Measurements from ENCODE around the gene YTHDF2. TPM values are rescaled to one million over a fixed set of nuclear protein-coding genes. Genes with fewer than 3 reads are reported as not detected.
A peak's percentile ranks its signal among the peaks of the same experiment; 100 is the strongest.

YTHDF2 gene
- total RNA-seq, 1 experiment from 2014 or later, result 51.5 TPM

- TF ChIP-seq, protein P1, sequence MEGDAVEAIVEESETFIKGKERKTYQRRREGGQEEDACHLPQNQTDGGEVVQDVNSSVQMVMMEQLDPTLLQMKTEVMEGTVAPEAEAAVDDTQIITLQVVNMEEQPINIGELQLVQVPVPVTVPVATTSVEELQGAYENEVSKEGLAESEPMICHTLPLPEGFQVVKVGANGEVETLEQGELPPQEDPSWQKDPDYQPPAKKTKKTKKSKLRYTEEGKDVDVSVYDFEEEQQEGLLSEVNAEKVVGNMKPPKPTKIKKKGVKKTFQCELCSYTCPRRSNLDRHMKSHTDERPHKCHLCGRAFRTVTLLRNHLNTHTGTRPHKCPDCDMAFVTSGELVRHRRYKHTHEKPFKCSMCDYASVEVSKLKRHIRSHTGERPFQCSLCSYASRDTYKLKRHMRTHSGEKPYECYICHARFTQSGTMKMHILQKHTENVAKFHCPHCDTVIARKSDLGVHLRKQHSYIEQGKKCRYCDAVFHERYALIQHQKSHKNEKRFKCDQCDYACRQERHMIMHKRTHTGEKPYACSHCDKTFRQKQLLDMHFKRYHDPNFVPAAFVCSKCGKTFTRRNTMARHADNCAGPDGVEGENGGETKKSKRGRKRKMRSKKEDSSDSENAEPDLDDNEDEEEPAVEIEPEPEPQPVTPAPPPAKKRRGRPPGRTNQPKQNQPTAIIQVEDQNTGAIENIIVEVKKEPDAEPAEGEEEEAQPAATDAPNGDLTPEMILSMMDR (IDR thresholded peaks at IDR 0.05; ENCODE audit: insufficient read depth in 1 of 2, low read depth in 1 of 2, low read length in 1 of 2, severe bottlenecking in 1 of 2, unreplicated experiment in 1 of 2), result no peak
- DNase-seq, result no peak
- intact Hi-C loops (cut with micrococcal nuclease; ENCODE audit: unreplicated experiment), result no loop called here
- no peaks in the 10 kb centered on the region for H3K4me1 ChIP-seq
- no peaks in the 10 kb centered on the region for H3K36me3 ChIP-seq (ENCODE audit: control insufficient read depth, insufficient read depth, low read length)
- Mint-ChIP-seq H3K36me3 (ENCODE audit: insufficient read depth, unreplicated experiment) (peaks cover 9% of the 10 kb centered on the region), H3K4me1 (ENCODE audit: low read depth, unreplicated experiment) (peaks cover 8% of the 10 kb centered on the region), H3K4me3 (ENCODE audit: unreplicated experiment) (no peak overlapping the region), H3K9me3 (ENCODE audit: unreplicated experiment) (no peaks in the 10 kb centered on the region), H3K27me3 (ENCODE audit: insufficient read depth, unreplicated experiment) (no peaks in the 10 kb centered on the region), H3K27ac (ENCODE audit: unreplicated experiment) (no peak overlapping the region)
- ChIA-PET CTCF (no interaction called here), POLR2A (no interaction called here)
- no peaks in the 10 kb centered on the region for H3K27me3 ChIP-seq (replicated peaks; ENCODE audit: control insufficient read depth, insufficient read depth, low read length)
- no peak overlapping the region for H3K4me3 ChIP-seq (ENCODE audit: low read depth, low read length)
- H3K9me3 ChIP-seq, result no peaks in the 10 kb centered on the region
- no TSS peak for BruUV-seq (replicated peaks)
Observed at GRCh38 chr1:28778021-28778420, 41.3 kb downstream of the YTHDF2 start.

DNA sequence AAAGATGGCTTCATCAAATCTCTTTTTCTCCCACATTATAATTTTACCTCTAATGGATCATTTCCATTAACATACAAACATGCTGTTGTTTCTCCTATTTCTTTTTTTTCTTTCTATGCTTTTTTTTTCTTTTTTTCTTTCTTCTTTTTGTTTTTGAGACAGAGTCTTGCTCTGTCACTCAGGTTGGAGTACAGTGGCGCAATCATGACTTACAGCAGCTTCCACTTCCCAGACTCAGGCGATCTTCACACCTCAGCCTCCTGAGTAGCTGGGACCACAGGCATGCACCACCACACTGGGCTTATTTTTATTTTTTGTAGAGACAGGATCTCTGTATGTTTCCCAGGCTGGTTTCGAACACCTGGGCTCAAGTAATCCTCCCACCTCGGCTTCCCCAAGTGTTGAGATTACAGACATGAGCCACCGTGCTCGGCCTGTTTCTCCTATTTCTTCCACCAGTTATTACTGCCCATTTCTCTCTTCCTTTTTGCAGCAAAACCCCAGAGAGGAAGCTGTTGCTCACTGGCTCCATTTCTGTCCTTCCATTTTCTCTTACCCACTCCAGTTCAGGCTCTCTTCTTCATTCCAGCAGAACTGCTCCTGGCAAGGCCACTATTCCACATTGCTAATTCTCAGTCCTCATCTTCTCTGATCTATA, 43.1 kb downstream of the YTHDF2 start:
- Mint-ChIP-seq H3K9me3 (ENCODE audit: unreplicated experiment) (no peaks in the 10 kb centered on the region), H3K36me3 (ENCODE audit: insufficient read depth, unreplicated experiment) (no peaks in the 10 kb centered on the region), H3K27me3 (ENCODE audit: insufficient read depth, unreplicated experiment) (no peaks in the 10 kb centered on the region), H3K4me1 (ENCODE audit: low read depth, unreplicated experiment) (peaks cover 8% of the 10 kb centered on the region), H3K4me3 (ENCODE audit: unreplicated experiment) (no peak overlapping the region), H3K27ac (ENCODE audit: unreplicated experiment) (peak overlapping the region; percentile 21)
- ChIA-PET POLR2A (interaction anchor here (0.7 kb wide), 1 partner anchor 402 kb away, joined by 3 read pairs; no protein-coding TSS in a partner anchor), CTCF (interaction anchor here (0.7 kb wide), 1 partner anchor 102 kb away, joined by 3 read pairs; no protein-coding TSS in a partner anchor)
- H3K4me1 ChIP-seq, result no peaks in the 10 kb centered on the region
- no peaks in the 10 kb centered on the region for H3K36me3 ChIP-seq (ENCODE audit: control insufficient read depth, insufficient read depth, low read length)
- TF ChIP-seq, protein P1 (IDR thresholded peaks at IDR 0.05; ENCODE audit: insufficient read depth in 1 of 2, low read depth in 1 of 2, low read length in 1 of 2, severe bottlenecking in 1 of 2, unreplicated experiment in 1 of 2), result no peak
- H3K4me3 ChIP-seq (ENCODE audit: low read depth, low read length), result no peak overlapping the region
- no peaks in the 10 kb centered on the region for H3K27me3 ChIP-seq (replicated peaks; ENCODE audit: control insufficient read depth, insufficient read depth, low read length)
- DNase-seq, result no peak
- H3K9me3 ChIP-seq, result no peaks in the 10 kb centered on the region
- intact Hi-C loops (cut with micrococcal nuclease; ENCODE audit: unreplicated experiment), result loop anchor here (10.0 kb wide), 1 partner anchor 255 kb away; no protein-coding TSS in a partner anchor
- no TSS peak for BruUV-seq (replicated peaks)

- Mint-ChIP-seq H3K4me1 (ENCODE audit: low read depth, unreplicated experiment) (peaks cover 8% of the 10 kb centered on the region), H3K4me3 (ENCODE audit: unreplicated experiment) (no peak overlapping the region), H3K27ac (ENCODE audit: unreplicated experiment) (no peak overlapping the region), H3K36me3 (ENCODE audit: insufficient read depth, unreplicated experiment) (no peaks in the 10 kb centered on the region), H3K27me3 (ENCODE audit: insufficient read depth, unreplicated experiment) (no peaks in the 10 kb centered on the region), H3K9me3 (ENCODE audit: unreplicated experiment) (no peaks in the 10 kb centered on the region)
- Histone ChIP-seq H3K9me3 (no peaks in the 10 kb centered on the region), H3K36me3 (ENCODE audit: control insufficient read depth, insufficient read depth, low read length) (no peaks in the 10 kb centered on the region), H3K27me3 (replicated peaks; ENCODE audit: control insufficient read depth, insufficient read depth, low read length) (no peaks in the 10 kb centered on the region), H3K4me3 (ENCODE audit: low read depth, low read length) (no peak overlapping the region), H3K4me1 (no peaks in the 10 kb centered on the region)
- no TSS peak for BruUV-seq (replicated peaks)
- TF ChIP-seq, protein P1 (IDR thresholded peaks at IDR 0.05; ENCODE audit: insufficient read depth in 1 of 2, low read depth in 1 of 2, low read length in 1 of 2, severe bottlenecking in 1 of 2, unreplicated experiment in 1 of 2), result no peak
- ChIA-PET CTCF (no interaction called here), POLR2A (no interaction called here)
- intact Hi-C loops (cut with micrococcal nuclease; ENCODE audit: unreplicated experiment), result loop anchor here (10.0 kb wide), 1 partner anchor 253 kb away; no protein-coding TSS in a partner anchor
- DNase-seq, result no peak
Observed at GRCh38 chr1:28781305-28781704, 44.6 kb downstream of the YTHDF2 start.
